Measurements from ENCODE around the gene SDK1. TPM values are rescaled to one million over a fixed set of nuclear protein-coding genes. Genes with fewer than 3 reads are reported as not detected.
A peak's percentile ranks its signal among the peaks of the same experiment; 100 is the strongest.

SDK1 gene
- total and polyA plus RNA-seq, 2 experiments from 2014 or later = 4.1 to 16.5 TPM

DNA sequence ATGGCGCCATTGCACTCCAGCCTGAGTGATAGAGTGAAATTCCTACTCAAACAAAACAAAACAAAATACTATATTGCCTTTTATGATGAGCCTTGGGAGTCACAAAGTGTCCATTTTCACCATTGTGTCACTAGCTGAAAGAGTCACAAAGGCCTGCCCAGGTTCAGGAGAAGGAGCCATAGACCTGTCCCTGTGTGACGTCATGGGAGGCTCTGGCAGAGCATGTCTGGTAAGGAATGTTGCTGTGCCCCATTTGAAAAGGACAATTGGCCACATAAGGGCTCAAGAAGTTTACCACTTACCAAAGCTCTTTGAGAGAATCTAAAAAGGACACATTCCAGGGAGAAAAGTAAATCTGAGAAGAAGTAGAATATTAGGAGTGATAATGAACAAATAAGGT, 367.7 kb downstream of the SDK1 start:
- H3K27me3 ChIP-seq = no peaks in the 10 kb centered on the region
- no peak for DNase-seq (ENCODE audit: low read depth in 1 of 2, low spot score in 1 of 2)
- no peak overlapping the region for H3K27ac ChIP-seq
- TF ChIP-seq, protein P1, sequence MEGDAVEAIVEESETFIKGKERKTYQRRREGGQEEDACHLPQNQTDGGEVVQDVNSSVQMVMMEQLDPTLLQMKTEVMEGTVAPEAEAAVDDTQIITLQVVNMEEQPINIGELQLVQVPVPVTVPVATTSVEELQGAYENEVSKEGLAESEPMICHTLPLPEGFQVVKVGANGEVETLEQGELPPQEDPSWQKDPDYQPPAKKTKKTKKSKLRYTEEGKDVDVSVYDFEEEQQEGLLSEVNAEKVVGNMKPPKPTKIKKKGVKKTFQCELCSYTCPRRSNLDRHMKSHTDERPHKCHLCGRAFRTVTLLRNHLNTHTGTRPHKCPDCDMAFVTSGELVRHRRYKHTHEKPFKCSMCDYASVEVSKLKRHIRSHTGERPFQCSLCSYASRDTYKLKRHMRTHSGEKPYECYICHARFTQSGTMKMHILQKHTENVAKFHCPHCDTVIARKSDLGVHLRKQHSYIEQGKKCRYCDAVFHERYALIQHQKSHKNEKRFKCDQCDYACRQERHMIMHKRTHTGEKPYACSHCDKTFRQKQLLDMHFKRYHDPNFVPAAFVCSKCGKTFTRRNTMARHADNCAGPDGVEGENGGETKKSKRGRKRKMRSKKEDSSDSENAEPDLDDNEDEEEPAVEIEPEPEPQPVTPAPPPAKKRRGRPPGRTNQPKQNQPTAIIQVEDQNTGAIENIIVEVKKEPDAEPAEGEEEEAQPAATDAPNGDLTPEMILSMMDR (IDR thresholded peaks at IDR 0.05; ENCODE audit: low read depth, low read length) = no peak
- H3K4me1 ChIP-seq (ENCODE audit: low read depth) = no peaks in the 10 kb centered on the region
- H3K4me3 ChIP-seq = no peak overlapping the region
- no peaks in the 10 kb centered on the region for H3K36me3 ChIP-seq
- no peaks in the 10 kb centered on the region for H3K9me3 ChIP-seq (ENCODE audit: low read depth)

DNA sequence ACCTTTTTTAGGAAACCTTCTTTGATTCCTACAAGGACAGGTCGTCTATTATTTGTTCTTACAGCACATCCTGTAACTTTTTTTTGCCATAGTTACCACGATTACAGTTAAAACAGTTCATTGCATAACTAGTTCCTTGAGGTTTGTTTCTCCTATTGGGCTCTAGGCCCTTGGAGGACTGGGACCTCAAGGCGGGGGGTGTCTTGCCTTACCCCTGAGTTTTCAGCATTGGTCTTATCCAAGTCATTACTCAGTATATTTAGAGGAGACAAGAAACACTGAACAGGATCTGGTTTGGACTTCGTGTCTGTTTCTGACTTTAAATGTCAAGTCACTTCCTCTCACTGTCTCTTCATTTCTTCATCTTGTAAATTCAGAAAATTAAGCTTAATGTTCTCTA, 369.8 kb downstream of the SDK1 start:
- TF ChIP-seq, protein P1 (IDR thresholded peaks at IDR 0.05; ENCODE audit: low read depth, low read length) = no peak
- no peak overlapping the region for H3K27ac ChIP-seq

DNA sequence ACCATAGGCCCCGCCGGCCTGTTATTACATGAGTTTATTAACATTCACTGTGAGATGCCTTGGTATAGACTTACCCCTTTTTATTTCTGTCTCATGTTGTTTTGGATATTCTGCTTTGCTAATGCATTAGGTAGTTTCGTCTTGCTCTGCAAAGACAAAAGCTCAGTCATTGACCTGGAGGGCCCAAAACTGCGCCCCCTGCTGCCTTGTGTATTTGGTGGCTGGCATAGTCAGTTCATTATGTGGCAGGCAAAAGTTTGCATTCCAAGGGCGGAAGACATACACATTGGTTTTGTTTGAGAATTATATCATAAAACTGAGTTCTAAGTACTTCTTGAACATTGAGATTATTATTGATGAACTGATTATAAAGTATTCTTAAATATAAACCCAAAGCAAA, 372.5 kb downstream of the SDK1 start:
- Histone ChIP-seq H3K27me3 (no peaks in the 10 kb centered on the region), H3K4me1 (ENCODE audit: low read depth) (no peaks in the 10 kb centered on the region), H3K36me3 (no peaks in the 10 kb centered on the region), H3K4me3 (no peak overlapping the region), H3K27ac (no peak overlapping the region), H3K9me3 (ENCODE audit: low read depth) (no peaks in the 10 kb centered on the region)
- TF ChIP-seq, protein P1 (IDR thresholded peaks at IDR 0.05; ENCODE audit: low read depth, low read length) = peak; percentile 24
- DNase-seq (ENCODE audit: low read depth in 1 of 2, low spot score in 1 of 2) = peak; percentile 18 to 69

More for the DNA sequence above, 369.8 kb downstream of the SDK1 start:
- no peaks in the 10 kb centered on the region for H3K4me1 ChIP-seq (ENCODE audit: low read depth)
- H3K4me3 ChIP-seq = no peak overlapping the region
- H3K27me3 ChIP-seq = no peaks in the 10 kb centered on the region
- no peak for DNase-seq (ENCODE audit: low read depth in 1 of 2, low spot score in 1 of 2)
- no peaks in the 10 kb centered on the region for H3K36me3 ChIP-seq
- no peaks in the 10 kb centered on the region for H3K9me3 ChIP-seq (ENCODE audit: low read depth)

DNA sequence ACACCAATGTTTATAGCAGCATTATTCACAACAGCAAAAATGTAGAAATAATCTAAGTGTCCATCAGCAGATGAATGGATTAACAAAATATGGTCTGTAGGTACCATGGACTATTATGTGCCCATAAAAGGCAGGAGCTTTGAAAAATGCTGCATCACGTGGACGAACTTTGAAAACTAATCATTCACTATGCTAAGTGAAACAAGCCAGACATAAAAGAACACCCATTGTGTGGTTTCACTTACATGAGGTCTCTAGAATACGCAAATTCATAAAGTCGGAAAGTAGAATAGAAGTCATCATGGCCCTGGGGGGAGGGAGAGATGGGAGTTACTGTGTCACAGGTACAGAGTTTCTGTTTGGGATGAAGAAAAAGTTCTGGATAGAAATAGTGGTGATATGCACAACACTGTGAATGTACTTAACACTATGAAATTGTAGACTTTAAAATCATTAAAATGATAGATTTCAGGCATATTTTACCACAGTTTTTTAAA, 377.3 kb downstream of the SDK1 start:
- TF ChIP-seq, protein P1 (IDR thresholded peaks at IDR 0.05; ENCODE audit: low read depth, low read length) = no peak
- no peak overlapping the region for H3K27ac ChIP-seq
- no peak for DNase-seq (ENCODE audit: low read depth in 1 of 2, low spot score in 1 of 2)
- no peaks in the 10 kb centered on the region for H3K36me3 ChIP-seq
- H3K4me3 ChIP-seq = no peak overlapping the region
- H3K9me3 ChIP-seq (ENCODE audit: low read depth) = no peaks in the 10 kb centered on the region
- no peaks in the 10 kb centered on the region for H3K4me1 ChIP-seq (ENCODE audit: low read depth)
- H3K27me3 ChIP-seq = no peaks in the 10 kb centered on the region

DNA sequence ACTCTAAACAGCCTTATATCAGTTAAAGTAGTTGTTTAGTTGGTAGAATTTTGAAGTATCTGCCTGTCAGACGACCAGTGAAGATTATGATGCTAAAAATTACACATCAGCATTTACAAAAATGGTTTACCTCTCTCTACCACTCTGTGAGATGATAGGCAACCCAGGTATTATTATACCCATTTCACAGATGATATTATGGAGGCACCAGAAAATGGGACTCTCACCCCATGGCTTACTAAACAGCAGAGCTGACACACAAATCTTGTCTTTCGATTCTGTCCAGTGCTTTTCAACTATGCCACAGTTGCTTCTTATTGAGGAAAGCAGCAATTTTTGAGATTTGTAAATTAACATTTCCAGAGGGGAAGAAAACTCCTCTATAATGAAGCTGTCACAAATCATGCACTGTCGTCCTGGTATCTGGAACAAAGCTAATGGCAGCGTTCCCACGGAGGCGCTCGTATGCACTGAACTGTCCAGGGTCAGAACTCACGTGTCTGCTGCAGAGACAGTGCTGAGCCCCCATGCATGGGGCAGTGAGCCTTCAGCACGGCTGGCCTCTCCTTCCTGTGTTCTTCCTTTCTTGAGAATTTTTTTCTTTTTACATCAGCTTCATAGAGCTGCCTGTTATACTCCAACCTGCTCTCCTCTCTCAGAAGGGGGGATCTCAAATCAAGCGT, 381.1 kb downstream of the SDK1 start:
- TF ChIP-seq, protein P1 (IDR thresholded peaks at IDR 0.05; ENCODE audit: low read depth, low read length) = no peak
- H3K9me3 ChIP-seq (ENCODE audit: low read depth) = no peaks in the 10 kb centered on the region
- H3K27me3 ChIP-seq = no peaks in the 10 kb centered on the region
- H3K4me1 ChIP-seq (ENCODE audit: low read depth) = no peaks in the 10 kb centered on the region
- H3K36me3 ChIP-seq = no peaks in the 10 kb centered on the region
- no peak overlapping the region for H3K4me3 ChIP-seq
- DNase-seq (ENCODE audit: low read depth in 1 of 2, low spot score in 1 of 2) = no peak
- no peak overlapping the region for H3K27ac ChIP-seq
